H9 (cell line): ENCODE results near the gene ARHGEF33. TPM values are rescaled to one million over a fixed set of nuclear protein-coding genes. Genes with fewer than 3 reads are reported as not detected.

Experiments
- DNase-seq: peaks from one replicate; pipeline ENCODE4 v3.0.0-alpha.2; 2017
- H2AFZ ChIP-seq: one replicate; pipeline ENCODE4 v1.6.1; 2013; ENCODE audit warnings: mild to moderate bottlenecking, low read length, control low read depth, moderate library complexity
- H2AK5ac ChIP-seq: 2 replicates; pipeline ENCODE4 v1.6.1; 2013; ENCODE audit warnings: low read length, control low read depth, mixed read lengths; ENCODE audit not compliant: insufficient read length
- H2BK120ac ChIP-seq: one replicate; pipeline ENCODE4 v1.6.1; 2013; ENCODE audit warnings: low read depth, mild to moderate bottlenecking, low read length, control low read depth, inconsistent platforms; ENCODE audit not compliant: poor library complexity, severe bottlenecking
- H2BK12ac ChIP-seq: 2 replicates; pipeline ENCODE4 v1.6.1; 2013; ENCODE audit warnings: low read length, control low read depth, mixed read lengths, low read depth; ENCODE audit not compliant: insufficient read length
- H2BK15ac ChIP-seq: 2 replicates; pipeline ENCODE4 v1.6.1; 2013; ENCODE audit warnings: low read depth, low read length, control low read depth
- H2BK20ac ChIP-seq: one replicate; pipeline ENCODE4 v1.6.1; 2013; ENCODE audit warnings: low read depth, mild to moderate bottlenecking, low read length, control low read depth, inconsistent platforms; ENCODE audit not compliant: poor library complexity, severe bottlenecking
- H2BK5ac ChIP-seq: 2 replicates; pipeline ENCODE4 v1.6.1; 2013; ENCODE audit warnings: low read length, control low read depth, mixed read lengths; ENCODE audit not compliant: insufficient read length
- H3K14ac ChIP-seq: 2 replicates; pipeline ENCODE4 v1.6.1; 2013; ENCODE audit warnings: low read length, control low read depth; ENCODE audit not compliant: insufficient read depth
- H3K18ac ChIP-seq: 2 replicates; pipeline ENCODE4 v1.6.1; 2013; ENCODE audit warnings: low read depth, mild to moderate bottlenecking, mixed read lengths, low read length, control low read depth; ENCODE audit not compliant: insufficient read length
- H3K23ac ChIP-seq: 2 replicates; pipeline ENCODE4 v1.6.1; 2013; ENCODE audit warnings: low read length, control low read depth, mixed read lengths, low read depth; ENCODE audit not compliant: insufficient read length
- H3K23me2 ChIP-seq: 2 replicates; pipeline ENCODE4 v1.6.1; 2013; ENCODE audit warnings: low read depth, mild to moderate bottlenecking, mixed read lengths, low read length, control low read depth; ENCODE audit not compliant: insufficient read length, poor library complexity, severe bottlenecking
- H3K27ac ChIP-seq: 2 replicates; pipeline ENCODE4 v1.5.1; 2013; ENCODE audit warnings: low read length, control low read depth, mixed read lengths, low read depth; ENCODE audit not compliant: insufficient read length
- H3K27me3 ChIP-seq: 2 replicates; pipeline ENCODE4 v1.6.1; 2013; ENCODE audit warnings: low read length, control low read depth, inconsistent platforms; ENCODE audit not compliant: insufficient read depth
- H3K4ac ChIP-seq: 2 replicates; pipeline ENCODE4 v1.6.1; 2013; ENCODE audit warnings: low read depth, mild to moderate bottlenecking, control low read depth, inconsistent platforms, low read length, moderate library complexity
- H3K4me1 ChIP-seq: 2 replicates; pipeline ENCODE4 v1.6.1; 2013; ENCODE audit warnings: low read length, control low read depth, inconsistent platforms; ENCODE audit not compliant: insufficient read depth
- H3K4me2 ChIP-seq: 2 replicates; pipeline ENCODE4 v1.6.1; 2013; ENCODE audit warnings: low read length, control low read depth, mixed read lengths; ENCODE audit not compliant: insufficient read length, insufficient read depth
- H3K56ac ChIP-seq: 2 replicates; pipeline ENCODE4 v1.6.1; 2013; ENCODE audit warnings: low read depth, mild to moderate bottlenecking, mixed read lengths, low read length, control low read depth; ENCODE audit not compliant: insufficient read length
- H3K79me1 ChIP-seq: 2 replicates; pipeline ENCODE4 v1.6.1; 2013; ENCODE audit warnings: low read depth, mild to moderate bottlenecking, moderate library complexity, low read length, control low read depth, inconsistent platforms; ENCODE audit not compliant: insufficient read depth, poor library complexity, severe bottlenecking
- H3K79me2 ChIP-seq: 2 replicates; pipeline ENCODE4 v1.6.1; 2013; ENCODE audit warnings: low read length, control low read depth, inconsistent platforms; ENCODE audit not compliant: insufficient read depth
- H3K9ac ChIP-seq: 2 replicates; pipeline ENCODE4 v1.6.1; 2013; ENCODE audit warnings: low read length, control low read depth, mixed read lengths; ENCODE audit not compliant: insufficient read length; ENCODE audit errors: extremely low read depth
- H3K9me3 ChIP-seq: one replicate; pipeline ENCODE4 v1.6.1; 2013; ENCODE audit warnings: low read depth, low read length, inconsistent platforms; ENCODE audit not compliant: control insufficient read depth
- H3T11ph ChIP-seq: one replicate; pipeline ENCODE4 v1.6.1; 2013; ENCODE audit warnings: mild to moderate bottlenecking, low read length, control low read depth, inconsistent platforms
- H4K20me1 ChIP-seq: one replicate; pipeline ENCODE4 v1.6.1; 2013; ENCODE audit not compliant: control insufficient read depth, insufficient read length, insufficient read depth
- H4K5ac ChIP-seq: 2 replicates; pipeline ENCODE4 v1.6.1; 2013; ENCODE audit warnings: low read depth, mild to moderate bottlenecking, mixed read lengths, low read length, control low read depth; ENCODE audit not compliant: insufficient read length
- H4K8ac ChIP-seq: replicated peaks from 2 replicates; pipeline ENCODE4 v1.6.1; 2013; ENCODE audit warnings: low read length, control low read depth, mixed read lengths, low read depth; ENCODE audit not compliant: insufficient read length
- H4K91ac ChIP-seq: 2 replicates; pipeline ENCODE4 v1.6.1; 2013; ENCODE audit warnings: low read depth, mild to moderate bottlenecking, moderate library complexity, mixed read lengths, low read length, control low read depth; ENCODE audit not compliant: insufficient read length
- H3K27ac Mint-ChIP-seq, 3 experiments: 2 replicates in 2 of 3; 3 replicates in 1 of 3; pipeline ENCODE4 v1.8.0; 2020 to 2021; ENCODE audit warnings: mixed read lengths in 3 of 3, mild to moderate bottlenecking in 1 of 3, moderate library complexity in 1 of 3
- H3K27me3 Mint-ChIP-seq: 2 replicates; pipeline ENCODE4 v1.8.0; 2021; ENCODE audit warnings: low read depth, mild to moderate bottlenecking, moderate library complexity, mixed read lengths
- H3K36me3 Mint-ChIP-seq, 3 experiments: 2 replicates in 2 of 3; 3 replicates in 1 of 3; pipeline ENCODE4 v1.8.0; 2020 to 2021; ENCODE audit warnings: low read depth in 3 of 3, mixed read lengths in 3 of 3; ENCODE audit not compliant: insufficient read depth in 1 of 3
- H3K4me1 Mint-ChIP-seq, 2 experiments: 2 replicates each; pipeline ENCODE4 v1.8.0; 2020; ENCODE audit warnings: mixed read lengths in 2 of 2
- H3K4me3 Mint-ChIP-seq, 2 experiments: 2 replicates in 1 of 2; 3 replicates in 1 of 2; pipeline ENCODE4 v1.8.0; 2020 to 2021; ENCODE audit warnings: mild to moderate bottlenecking in 2 of 2, mixed read lengths in 2 of 2, moderate library complexity in 1 of 2
- H3K9me3 Mint-ChIP-seq, 2 experiments: 2 replicates in 1 of 2; 3 replicates in 1 of 2; pipeline ENCODE4 v1.8.0; 2020; ENCODE audit warnings: mild to moderate bottlenecking in 2 of 2, mixed read lengths in 2 of 2, moderate library complexity in 1 of 2
- WGBS: extraction: QIAGEN DNeasy Blood & Tissue Kit; methylation state at CpG from one replicate; pipeline ENCODE4 v1.1.7; 2013; ENCODE audit warnings: missing lambda C conversion rate, low lambda C conversion rate, mixed read lengths; ENCODE audit not compliant: insufficient read length; ENCODE audit errors: extremely low coverage; 5-methylcytosine and 5-hydroxymethylcytosine counted together
- total RNA-seq: library from RNA; stranded (reverse); gene quantifications from 2 replicates; pipeline ENCODE4 v1.2.1, GENCODE V29; 2021
- TF ChIP-seq, protein P1 (sequence below): fragments of 200-600 bp; sonication (generic); conservative IDR thresholded peaks from 3 replicates; pipeline ENCODE4 v1.8.0; 2021; ENCODE audit warnings: antibody characterized with exemption, mild to moderate bottlenecking

The ARHGEF33 gene
- total RNA-seq, 1 experiment from 2014 or later: 0.92 TPM

DNA sequence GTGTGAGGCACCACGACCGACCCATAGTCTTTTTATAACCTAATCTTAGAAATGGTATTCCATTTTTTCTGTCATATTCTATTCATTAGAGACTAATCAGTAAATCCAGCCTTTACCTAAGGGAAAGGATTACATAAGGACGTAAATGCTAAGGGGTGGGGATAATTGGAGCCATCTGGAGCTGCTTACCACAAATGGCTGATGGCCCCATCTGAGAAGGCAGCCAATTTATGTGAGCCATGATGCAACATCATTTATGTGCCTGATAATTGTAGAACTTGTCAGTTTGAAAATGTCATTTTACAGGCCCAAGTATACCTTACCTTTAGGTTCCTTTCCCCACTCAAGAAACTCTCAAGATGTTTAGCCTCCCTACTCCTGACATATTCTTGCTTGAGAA is 44.0 kb downstream of the ARHGEF33 start:
- Histone ChIP-seq H2BK12ac (no peak overlapping the region), H3K4ac (no peak overlapping the region), H4K5ac (no peak overlapping the region), H3T11ph (no peak overlapping the region), H2BK5ac (no peak overlapping the region), H4K8ac (no peak overlapping the region), H3K9me3 (no peaks in the 10 kb centered on the region), H3K27me3 (no peaks in the 10 kb centered on the region), H4K20me1 (no peaks in the 10 kb centered on the region), H3K27ac (no peak overlapping the region), H3K14ac (no peak overlapping the region), H2BK120ac (no peak overlapping the region), H2AFZ (no peak overlapping the region), H3K79me2 (no peaks in the 10 kb centered on the region), H3K4me1 (no peaks in the 10 kb centered on the region), H3K9ac (no peak overlapping the region), H2BK15ac (no peak overlapping the region), H4K91ac (no peak overlapping the region), H3K56ac (no peak overlapping the region), H3K18ac (no peak overlapping the region), H3K79me1 (no peaks in the 10 kb centered on the region), H3K23ac (no peak overlapping the region), H3K4me2 (no peak overlapping the region), H2AK5ac (no peak overlapping the region), H2BK20ac (no peak overlapping the region), H3K23me2 (no peaks in the 10 kb centered on the region)
- H3K9me3 Mint-ChIP-seq: no peaks in the 10 kb centered on the region
- H3K4me1 Mint-ChIP-seq: no peaks in the 10 kb centered on the region
- H3K27me3 Mint-ChIP-seq: no peaks in the 10 kb centered on the region
- H3K27ac Mint-ChIP-seq: no peak overlapping the region
- no peaks in the 10 kb centered on the region for H3K36me3 Mint-ChIP-seq
- TF ChIP-seq, protein P1, sequence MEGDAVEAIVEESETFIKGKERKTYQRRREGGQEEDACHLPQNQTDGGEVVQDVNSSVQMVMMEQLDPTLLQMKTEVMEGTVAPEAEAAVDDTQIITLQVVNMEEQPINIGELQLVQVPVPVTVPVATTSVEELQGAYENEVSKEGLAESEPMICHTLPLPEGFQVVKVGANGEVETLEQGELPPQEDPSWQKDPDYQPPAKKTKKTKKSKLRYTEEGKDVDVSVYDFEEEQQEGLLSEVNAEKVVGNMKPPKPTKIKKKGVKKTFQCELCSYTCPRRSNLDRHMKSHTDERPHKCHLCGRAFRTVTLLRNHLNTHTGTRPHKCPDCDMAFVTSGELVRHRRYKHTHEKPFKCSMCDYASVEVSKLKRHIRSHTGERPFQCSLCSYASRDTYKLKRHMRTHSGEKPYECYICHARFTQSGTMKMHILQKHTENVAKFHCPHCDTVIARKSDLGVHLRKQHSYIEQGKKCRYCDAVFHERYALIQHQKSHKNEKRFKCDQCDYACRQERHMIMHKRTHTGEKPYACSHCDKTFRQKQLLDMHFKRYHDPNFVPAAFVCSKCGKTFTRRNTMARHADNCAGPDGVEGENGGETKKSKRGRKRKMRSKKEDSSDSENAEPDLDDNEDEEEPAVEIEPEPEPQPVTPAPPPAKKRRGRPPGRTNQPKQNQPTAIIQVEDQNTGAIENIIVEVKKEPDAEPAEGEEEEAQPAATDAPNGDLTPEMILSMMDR: no peak
- no CpG with 5 or more reads among the region's 3 CpGs for WGBS
- no peak for DNase-seq
- H3K4me3 Mint-ChIP-seq: no peak overlapping the region
